Mammary epithelial cell (primary cell): Measurements from ENCODE around the gene HSF2.

ENCODE experiments used
- EZH2 ChIP-seq: IDR thresholded peaks from 2 replicates; pipeline ENCODE4 v1.6.1; 2012; ENCODE audit warnings: low read length, inconsistent platforms, borderline replicate concordance
- TF ChIP-seq, protein P1 (sequence below), 2 donors: IDR thresholded peaks in 1 of 2; conservative IDR thresholded peaks in 1 of 2; 2 replicates each; pipeline ENCODE4 v1.5.1; 2011 to 2012; ENCODE audit warnings: inconsistent platforms in 2 of 2, low read length in 2 of 2, mild to moderate bottlenecking in 2 of 2, control low read depth in 1 of 2, low read depth in 1 of 2; ENCODE audit not compliant: insufficient read depth in 1 of 2; ENCODE audit errors: extremely low read depth in 1 of 2

DNA sequence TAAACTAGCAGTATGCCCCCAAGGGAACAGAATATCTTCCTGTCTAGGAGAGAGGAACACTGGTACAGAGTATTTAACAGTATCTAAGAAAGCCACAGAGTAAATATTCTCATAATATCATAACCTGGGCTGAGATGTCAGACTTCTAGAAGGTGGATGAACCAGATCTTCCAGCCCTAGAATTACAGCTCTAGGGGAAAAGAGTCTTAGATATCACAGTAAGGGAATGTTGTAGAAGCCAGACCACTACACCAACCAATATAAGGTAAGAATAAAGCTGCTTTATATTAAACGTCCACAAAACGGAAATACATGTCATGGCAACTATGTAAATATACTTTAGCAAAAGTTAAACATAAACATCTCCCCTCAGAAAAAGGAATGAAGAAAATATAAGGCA lies 59.8 kb downstream of the HSF2 start:
- TF ChIP-seq EZH2 = no peak
- TF ChIP-seq, protein P1, sequence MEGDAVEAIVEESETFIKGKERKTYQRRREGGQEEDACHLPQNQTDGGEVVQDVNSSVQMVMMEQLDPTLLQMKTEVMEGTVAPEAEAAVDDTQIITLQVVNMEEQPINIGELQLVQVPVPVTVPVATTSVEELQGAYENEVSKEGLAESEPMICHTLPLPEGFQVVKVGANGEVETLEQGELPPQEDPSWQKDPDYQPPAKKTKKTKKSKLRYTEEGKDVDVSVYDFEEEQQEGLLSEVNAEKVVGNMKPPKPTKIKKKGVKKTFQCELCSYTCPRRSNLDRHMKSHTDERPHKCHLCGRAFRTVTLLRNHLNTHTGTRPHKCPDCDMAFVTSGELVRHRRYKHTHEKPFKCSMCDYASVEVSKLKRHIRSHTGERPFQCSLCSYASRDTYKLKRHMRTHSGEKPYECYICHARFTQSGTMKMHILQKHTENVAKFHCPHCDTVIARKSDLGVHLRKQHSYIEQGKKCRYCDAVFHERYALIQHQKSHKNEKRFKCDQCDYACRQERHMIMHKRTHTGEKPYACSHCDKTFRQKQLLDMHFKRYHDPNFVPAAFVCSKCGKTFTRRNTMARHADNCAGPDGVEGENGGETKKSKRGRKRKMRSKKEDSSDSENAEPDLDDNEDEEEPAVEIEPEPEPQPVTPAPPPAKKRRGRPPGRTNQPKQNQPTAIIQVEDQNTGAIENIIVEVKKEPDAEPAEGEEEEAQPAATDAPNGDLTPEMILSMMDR (conservative IDR thresholded peaks at IDR 0.05 in 1 of 2, IDR thresholded peaks at IDR 0.05 in 1 of 2; ENCODE audit: extremely low read depth in 1 of 2, insufficient read depth in 1 of 2, low read depth in 1 of 2, low read length in 2 of 2) = no peak
